T-helper 2 cell treated with Interferon-gamma antibody and Interleukin-4, amounts not matched to agents 100 ng/mL and 5 ng/mL, for 36 hours (primary cell): ENCODE results near the gene ZDHHC14. TPM values are rescaled to one million over a fixed set of nuclear protein-coding genes. Genes with fewer than 3 reads are reported as not detected.

Experiments used
- intact Hi-C: fragments of 100-400 bp; cut with micrococcal nuclease; formaldehyde crosslinking; loops from one replicate; pipeline ENCODE4 v1.15.1; 2023
- total RNA-seq: library from RNA; stranded (reverse); gene quantifications from 2 replicates; pipeline ENCODE4 v1.2.3, GENCODE V29; 2022

The ZDHHC14 gene
- total RNA-seq, 1 donor from 2014 or later, result 6.8 TPM

DNA sequence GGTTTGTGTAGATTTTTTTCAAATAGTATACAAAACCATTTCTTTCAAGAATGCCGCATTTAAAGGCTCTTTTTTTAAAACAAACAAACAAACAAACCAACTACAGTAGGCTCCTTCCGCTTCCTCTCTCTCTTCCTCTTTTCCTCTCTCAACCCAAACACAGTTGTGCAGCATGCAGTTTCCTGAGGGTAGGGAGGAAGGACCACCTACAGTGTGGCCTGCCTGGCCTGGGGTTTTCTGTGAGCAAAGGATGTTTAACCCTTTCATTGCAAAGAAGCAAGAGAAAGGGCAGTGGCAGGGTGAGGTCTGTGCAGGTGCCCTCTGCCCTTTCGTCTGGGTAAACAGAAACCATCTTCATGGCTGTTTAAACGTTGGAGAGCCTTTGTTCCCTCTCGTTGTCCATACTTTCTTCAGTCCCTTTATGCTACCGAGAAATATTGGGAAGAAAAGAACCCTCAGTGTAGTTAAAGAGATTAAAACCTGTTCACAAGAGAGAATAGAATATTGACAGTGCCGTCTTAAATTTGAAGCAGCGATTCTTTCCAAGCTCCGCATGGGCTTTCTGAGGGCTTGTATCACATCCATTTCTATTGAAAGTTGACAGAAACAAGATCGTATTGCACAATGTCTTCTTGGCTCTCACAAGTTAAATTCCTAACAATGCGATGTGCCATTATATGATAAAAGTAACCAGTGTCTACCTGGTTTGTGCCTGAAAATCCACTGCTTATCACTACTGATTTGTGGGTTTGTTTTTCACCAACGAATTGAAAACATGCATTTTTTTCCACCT, 226.5 kb downstream of the ZDHHC14 start:
- intact Hi-C loops, result no loop called here

- intact Hi-C loops, result no loop called here
Observed at GRCh38 chr6:157608221-157609075, 227.5 kb downstream of the ZDHHC14 start.

DNA sequence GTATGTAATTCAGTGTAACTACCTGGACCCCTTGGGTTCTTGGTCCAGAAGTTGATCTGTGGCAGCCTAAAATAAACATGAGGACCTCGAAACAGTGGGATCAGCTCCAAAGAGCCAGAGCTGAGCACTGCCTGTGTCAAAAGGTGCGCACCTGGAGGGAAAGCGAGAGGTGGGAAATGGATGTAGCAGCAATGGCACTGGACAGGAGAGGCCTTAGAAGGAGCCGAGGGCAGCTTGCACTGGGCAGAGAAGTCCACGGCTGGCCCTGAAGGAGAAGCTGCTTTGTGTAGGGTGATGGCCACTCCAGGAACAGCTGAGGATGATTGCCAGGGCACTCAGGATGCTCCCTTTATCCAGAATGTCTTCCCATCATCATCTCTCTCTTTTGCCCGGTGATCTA, 228.1 kb downstream of the ZDHHC14 start:
- intact Hi-C loops, result no loop called here

- intact Hi-C loops, result no loop called here
Observed at GRCh38 chr6:157609556-157609955, 228.6 kb downstream of the ZDHHC14 start.

- intact Hi-C loops, result no loop called here
Observed at GRCh38 chr6:157610451-157610999, 229.5 kb downstream of the ZDHHC14 start.

DNA sequence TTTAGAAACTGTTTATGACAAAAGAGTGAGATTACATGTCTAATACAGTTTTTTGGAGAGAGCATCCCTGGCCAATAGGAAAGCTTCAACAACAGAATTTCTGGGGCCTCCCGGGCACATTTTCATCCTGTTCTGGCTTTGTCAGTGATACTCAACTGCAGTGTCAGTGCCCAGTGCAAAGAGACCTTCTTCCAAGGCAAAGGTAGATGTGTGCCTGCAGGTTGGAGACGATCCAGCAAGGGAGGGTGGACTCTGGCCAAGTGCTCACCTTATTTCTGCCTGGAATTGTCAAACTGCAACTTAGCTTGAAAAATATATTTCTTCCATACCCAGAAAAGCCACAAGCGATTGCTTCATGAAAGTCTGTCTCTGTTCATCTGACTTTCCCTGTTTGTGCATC, 230.4 kb downstream of the ZDHHC14 start:
- intact Hi-C loops, result no loop called here

DNA sequence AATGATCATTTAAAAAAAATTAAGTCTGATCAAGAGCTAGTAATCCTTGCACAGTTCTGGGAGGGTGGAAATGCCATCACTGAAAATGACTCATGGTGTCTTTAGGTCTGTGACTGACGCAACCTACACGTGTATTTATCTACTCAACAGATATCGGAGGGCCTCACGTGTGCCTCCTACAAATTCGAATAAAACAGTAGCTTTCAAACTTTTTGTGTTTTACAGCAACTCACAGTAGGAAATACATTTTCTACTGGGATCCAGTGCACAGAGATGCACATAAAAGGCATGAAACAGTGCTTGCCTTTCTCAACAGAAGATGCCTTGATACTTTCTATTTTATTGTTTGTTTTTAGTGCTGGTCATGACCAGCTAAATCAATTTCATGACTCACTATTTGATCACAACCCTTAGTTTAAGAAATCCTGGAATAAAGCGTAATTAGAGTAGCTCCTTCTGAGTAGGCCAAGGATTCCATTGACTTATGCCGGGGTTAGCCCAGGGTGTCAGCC, 232.1 kb downstream of the ZDHHC14 start:
- intact Hi-C loops, result no loop called here

DNA sequence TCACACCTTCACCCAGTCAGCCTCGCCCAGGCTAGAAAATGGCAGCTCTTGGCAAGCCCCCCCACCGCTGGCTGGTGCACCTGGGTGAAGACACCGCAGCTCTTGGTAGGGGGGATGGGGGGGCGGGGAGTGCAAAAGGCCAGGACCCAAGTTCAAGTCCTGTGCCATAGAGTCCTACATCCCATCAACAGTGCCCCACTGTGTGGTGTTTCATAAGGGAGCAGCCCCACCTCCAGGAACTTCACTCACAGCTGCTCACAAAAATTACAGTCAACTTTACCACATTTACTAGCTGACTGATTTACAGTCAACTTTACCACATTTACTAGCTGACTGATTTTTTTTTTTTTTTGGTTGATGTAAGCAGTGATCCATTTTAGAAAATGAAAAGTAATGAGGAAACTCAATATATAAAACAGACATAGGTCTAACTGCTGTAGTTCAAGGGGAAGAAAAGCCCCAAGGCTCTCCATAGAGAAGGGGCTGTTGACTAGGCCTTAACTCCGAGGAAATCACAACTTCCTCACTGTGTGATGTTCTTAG, 233.1 kb downstream of the ZDHHC14 start:
- intact Hi-C loops, result no loop called here

DNA sequence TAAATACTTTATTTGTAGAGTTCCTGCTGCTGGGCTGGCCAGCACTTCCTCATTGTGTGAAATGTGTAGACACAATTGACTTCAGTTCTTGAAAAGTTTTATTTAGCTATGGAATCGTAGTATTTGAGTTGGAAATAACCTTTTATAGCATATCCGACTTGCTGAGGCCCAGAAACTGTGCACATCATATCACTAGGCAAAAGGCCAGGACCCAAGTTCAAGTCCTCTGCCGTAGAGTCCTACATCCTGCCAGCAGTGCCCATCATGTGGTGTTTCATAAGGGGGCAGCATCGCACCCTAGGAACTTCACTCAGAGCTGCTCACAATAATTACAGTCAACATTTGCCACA, 234.4 kb downstream of the ZDHHC14 start:
- intact Hi-C loops, result no loop called here

GRCh38 chr6:157615951-157616350, 235.0 kb downstream of the ZDHHC14 start:
- intact Hi-C loops, result no loop called here

GRCh38 chr6:157620944-157621343, 240.0 kb downstream of the ZDHHC14 start:
- intact Hi-C loops, result no loop called here

GRCh38 chr6:157621406-157621805, 240.4 kb downstream of the ZDHHC14 start:
- intact Hi-C loops, result no loop called here

DNA sequence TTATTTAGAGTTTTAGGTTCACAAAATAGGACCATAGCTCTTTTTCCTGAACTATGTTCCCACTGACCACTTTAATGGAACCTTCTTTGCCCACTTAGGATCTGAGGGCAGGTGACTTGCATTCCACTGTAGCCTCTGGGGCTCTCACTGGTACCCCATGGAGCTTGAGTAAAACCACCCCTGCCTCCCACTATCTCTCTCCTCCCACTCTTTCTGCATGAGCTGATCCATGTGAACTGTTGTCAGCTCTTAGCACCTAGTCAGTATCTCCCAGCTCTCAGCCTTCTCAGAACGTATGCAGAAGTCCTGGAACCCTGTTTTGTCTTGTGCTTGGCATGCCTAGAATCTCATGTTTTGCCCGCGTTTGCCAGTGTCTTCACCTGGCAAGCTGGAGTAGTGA, 241.4 kb downstream of the ZDHHC14 start:
- intact Hi-C loops, result no loop called here

GRCh38 chr6:157625111-157625510, 244.1 kb downstream of the ZDHHC14 start:
- intact Hi-C loops, result no loop called here

GRCh38 chr6:157625764-157626163, 244.8 kb downstream of the ZDHHC14 start:
- intact Hi-C loops, result no loop called here

DNA sequence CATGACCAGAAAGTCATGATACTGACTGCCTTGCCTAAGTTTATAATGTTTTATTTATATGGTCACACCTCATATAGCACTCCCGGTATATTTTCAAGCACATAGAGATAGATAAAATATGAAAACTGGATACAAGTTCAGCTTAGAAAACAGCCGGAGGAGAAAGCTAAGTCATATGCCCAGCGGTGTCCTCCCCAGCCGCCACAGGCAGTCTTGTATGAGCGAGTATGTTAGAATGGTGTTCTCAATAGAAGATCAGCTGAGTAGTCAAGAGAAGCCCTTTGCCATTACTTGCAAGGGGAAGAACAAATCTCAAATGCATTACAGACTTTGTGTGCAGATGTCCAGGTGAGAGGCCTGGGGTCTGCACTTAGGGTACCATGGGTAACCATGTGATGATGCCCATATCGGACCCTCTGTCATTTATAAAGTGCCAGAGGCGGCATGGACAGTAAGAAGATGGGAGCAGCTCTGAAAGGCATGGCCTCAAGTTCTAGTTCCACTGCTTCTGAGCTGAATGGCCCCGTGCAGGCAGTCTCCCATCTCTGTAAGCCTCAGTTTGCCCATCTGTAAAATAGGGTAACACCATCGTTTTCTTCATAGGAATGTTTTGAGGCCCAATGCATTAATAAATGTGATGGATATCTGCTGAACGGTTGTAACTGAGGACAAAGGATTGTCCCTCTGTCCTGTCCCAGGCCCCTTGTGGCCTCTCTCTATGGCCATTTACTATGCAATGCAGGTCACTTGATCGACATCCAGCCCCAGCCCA, 246.4 kb downstream of the ZDHHC14 start:
- intact Hi-C loops, result no loop called here

GRCh38 chr6:157628463-157628862, 247.5 kb downstream of the ZDHHC14 start:
- intact Hi-C loops, result no loop called here

- intact Hi-C loops, result no loop called here
Observed at GRCh38 chr6:157629220-157629619, 248.2 kb downstream of the ZDHHC14 start.

DNA sequence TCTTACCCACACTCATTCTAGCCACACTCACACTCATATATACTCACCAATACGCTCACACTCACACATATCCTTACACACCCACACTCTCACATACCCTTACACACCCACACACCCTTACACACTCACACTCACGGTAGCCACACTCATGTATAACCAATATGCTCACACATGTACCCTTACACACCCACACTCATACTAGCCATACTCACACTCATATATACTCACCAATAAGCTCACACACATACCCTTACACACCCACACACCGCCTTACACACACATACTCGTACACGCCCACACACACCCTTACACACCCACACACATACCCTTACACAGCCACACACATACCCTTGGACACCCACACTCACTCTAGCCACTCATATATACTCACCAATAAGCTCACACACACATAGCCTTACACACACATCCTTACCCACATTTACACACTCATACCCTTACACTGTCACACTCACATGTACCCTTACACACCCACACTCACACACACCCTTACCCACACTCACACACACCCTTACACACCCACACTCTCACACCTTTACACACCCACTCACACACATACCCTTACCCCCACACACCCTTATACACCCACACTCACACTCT, 249.6 kb downstream of the ZDHHC14 start:
- intact Hi-C loops, result no loop called here

DNA sequence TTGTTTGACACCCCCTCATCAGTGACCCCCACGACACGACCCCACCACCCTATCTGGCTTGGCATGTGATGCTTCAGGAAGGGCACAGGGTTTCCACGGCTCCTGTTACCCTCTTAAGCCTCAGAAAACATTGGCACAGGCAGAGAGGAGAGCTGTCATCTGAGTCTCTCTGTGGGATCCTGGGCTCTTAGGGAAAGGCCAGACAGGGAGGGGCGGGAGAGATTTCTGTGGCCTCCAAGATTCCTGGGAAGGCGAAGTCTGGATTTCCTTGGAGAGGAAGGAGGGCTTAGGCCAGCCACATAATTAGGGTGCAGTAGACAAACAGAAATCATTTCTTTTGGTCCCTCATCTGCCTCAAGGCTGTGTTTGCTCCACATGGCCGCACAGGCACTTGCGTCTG, 250.4 kb downstream of the ZDHHC14 start:
- intact Hi-C loops, result no loop called here
